ENCODE measurements around the gene MID1.

MID1 gene

GRCh38 chrX:10619425-10620046, 849 bp downstream of the MID1 start:
- DNase-seq (ENCODE audit: low read depth, low spot score): no peak
- no peak for TF ChIP-seq CTCF (IDR thresholded peaks at IDR 0.05; ENCODE audit: low read depth, low read length)
- in situ Hi-C loops (cut with HindIII; ENCODE audit: low sequenced_read_pairs): no loop called here
- peak overlapping the region; percentile 71 for H3K4me3 ChIP-seq (ENCODE audit: low read depth, low read length)

GRCh38 chrX:10618961-10619360, 1.4 kb downstream of the MID1 start:
- in situ Hi-C loops (cut with HindIII; ENCODE audit: low sequenced_read_pairs): no loop called here
- peak overlapping the region; percentile 71 for H3K4me3 ChIP-seq (ENCODE audit: low read depth, low read length)
- DNase-seq (ENCODE audit: low read depth, low spot score): peak; percentile 40
- TF ChIP-seq CTCF (IDR thresholded peaks at IDR 0.05; ENCODE audit: low read depth, low read length): no peak

GRCh38 chrX:10617999-10618351, 2.4 kb downstream of the MID1 start:
- DNase-seq (ENCODE audit: low read depth, low spot score): peak; percentile 36
- in situ Hi-C loops (cut with HindIII; ENCODE audit: low sequenced_read_pairs): no loop called here
- TF ChIP-seq CTCF (IDR thresholded peaks at IDR 0.05; ENCODE audit: low read depth, low read length): no peak
- peak overlapping the region; percentile 71 for H3K4me3 ChIP-seq (ENCODE audit: low read depth, low read length)

- DNase-seq (ENCODE audit: low read depth, low spot score): no peak
- peak overlapping the region; percentile 71 for H3K4me3 ChIP-seq (ENCODE audit: low read depth, low read length)
- in situ Hi-C loops (cut with HindIII; ENCODE audit: low sequenced_read_pairs): no loop called here
- TF ChIP-seq CTCF (IDR thresholded peaks at IDR 0.05; ENCODE audit: low read depth, low read length): no peak
These were observed 3.0 kb downstream of the MID1 start for GRCh38 chrX:10617186-10617998.

GRCh38 chrX:10615931-10616774, 4.2 kb downstream of the MID1 start:
- DNase-seq (ENCODE audit: low read depth, low spot score): peak; percentile 75
- TF ChIP-seq CTCF (IDR thresholded peaks at IDR 0.05; ENCODE audit: low read depth, low read length): peak; percentile 65
- in situ Hi-C loops (cut with HindIII; ENCODE audit: low sequenced_read_pairs): no loop called here
- no peak overlapping the region for H3K4me3 ChIP-seq (ENCODE audit: low read depth, low read length)

GRCh38 chrX:10612215-10612614, 8.2 kb downstream of the MID1 start:
- in situ Hi-C loops (cut with HindIII; ENCODE audit: low sequenced_read_pairs): no loop called here
- DNase-seq (ENCODE audit: low read depth, low spot score): peak; percentile 67
- H3K4me3 ChIP-seq (ENCODE audit: low read depth, low read length): no peak overlapping the region
- no peak for TF ChIP-seq CTCF (IDR thresholded peaks at IDR 0.05; ENCODE audit: low read depth, low read length)
